T-helper 1 cell (primary cell): Measurements from ENCODE around the gene ZNF280A.
A peak's percentile ranks its signal among the peaks of the same experiment; 100 is the strongest.

Source experiments
- DNase-seq, 5 donors: peaks; one replicate each; pipeline ENCODE4 v3.0.0-alpha.2; 2012 to 2020
- total RNA-seq, 4 donors: gene quantifications; one replicate each; lab custom pipeline; 2026; lab: John Stamatoyannopoulos, UW

The ZNF280A gene, protein sequence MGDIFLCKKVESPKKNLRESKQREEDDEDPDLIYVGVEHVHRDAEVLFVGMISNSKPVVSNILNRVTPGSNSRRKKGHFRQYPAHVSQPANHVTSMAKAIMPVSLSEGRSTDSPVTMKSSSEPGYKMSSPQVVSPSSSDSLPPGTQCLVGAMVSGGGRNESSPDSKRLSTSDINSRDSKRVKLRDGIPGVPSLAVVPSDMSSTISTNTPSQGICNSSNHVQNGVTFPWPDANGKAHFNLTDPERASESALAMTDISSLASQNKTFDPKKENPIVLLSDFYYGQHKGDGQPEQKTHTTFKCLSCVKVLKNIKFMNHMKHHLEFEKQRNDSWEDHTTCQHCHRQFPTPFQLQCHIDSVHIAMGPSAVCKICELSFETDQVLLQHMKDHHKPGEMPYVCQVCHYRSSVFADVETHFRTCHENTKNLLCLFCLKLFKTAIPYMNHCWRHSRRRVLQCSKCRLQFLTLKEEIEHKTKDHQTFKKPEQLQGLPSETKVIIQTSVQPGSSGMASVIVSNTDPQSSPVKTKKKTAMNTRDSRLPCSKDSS
- total RNA-seq, result 0 reads per million in 4 donors

DNA sequence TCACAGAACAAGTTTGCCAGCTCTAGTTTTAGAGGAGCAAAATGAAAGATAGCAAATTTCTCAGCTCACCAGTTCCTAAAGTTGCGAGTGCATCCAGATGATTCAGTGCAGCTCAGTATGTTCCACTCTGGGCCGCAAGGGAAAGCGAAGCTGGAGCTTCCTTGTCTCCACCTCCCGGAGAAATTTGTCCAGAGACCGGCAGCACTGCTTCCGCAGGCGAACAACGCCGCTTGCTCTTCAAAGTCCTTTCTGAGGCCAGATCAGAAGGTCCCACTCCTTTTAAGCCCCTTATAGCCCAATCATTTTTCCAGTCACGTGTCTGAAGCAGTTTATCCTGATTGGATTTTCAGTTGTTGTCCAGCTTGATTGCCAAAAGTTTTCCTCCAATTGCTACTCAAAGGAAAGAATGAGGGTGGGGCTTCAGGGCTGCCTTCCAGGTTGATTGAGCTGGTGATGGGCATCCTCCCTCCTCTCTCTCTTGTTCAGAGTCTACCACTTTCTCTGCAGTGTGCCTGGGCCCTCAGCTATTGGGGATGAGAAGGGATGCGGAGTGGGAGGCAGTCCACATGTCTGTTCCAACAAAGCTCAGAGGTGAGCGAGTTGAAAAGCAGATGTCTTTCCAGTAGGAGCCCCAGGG lies at the start of gene ZNF280A:
TSS of gene ZNF280A (minus strand) at position 251 of the 637 bp plus-strand sequence. CDS start 4,640 bp downstream, outside the sequence.
- no peak for DNase-seq

DNA sequence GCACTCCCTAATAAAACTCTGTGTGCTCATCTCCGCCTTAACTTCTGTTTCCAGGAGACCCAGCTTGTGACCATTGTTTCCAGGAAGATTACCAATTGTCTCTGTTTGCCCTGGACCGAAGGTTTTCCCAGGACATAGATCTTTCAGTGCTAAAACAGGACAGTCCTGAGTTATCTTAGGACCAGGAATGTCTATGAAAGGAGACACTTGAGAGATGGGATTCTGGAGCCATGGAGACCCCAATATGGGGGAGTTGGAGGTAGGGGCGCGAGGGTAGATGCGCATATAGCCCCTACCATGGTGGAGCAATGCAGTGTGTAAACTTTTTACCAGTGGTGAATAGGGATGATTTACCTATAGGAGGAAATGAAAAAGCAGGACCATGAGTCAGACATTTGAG lies 49.1 kb upstream of the ZNF280A start:
- no peak for DNase-seq

DNA sequence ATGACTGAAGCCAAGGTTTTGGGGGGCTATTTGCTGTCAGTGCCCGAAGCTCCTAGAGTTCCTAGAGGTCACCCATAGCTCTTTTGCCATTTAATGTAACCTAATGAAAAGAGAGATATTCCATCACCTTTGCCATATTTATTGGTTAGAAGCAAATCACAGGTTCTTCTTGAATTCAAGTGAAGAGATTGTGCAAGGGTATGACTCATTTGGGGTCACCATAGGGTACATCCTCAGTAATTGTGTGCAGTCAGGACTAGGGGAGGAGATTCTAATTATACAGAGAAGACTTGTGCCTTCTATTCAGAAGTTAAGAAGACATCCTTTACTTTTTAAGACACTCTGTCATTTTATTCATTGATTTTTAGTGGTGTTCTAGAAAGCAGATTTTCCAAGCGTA lies 45.9 kb upstream of the ZNF280A start:
- no peak for DNase-seq

DNA sequence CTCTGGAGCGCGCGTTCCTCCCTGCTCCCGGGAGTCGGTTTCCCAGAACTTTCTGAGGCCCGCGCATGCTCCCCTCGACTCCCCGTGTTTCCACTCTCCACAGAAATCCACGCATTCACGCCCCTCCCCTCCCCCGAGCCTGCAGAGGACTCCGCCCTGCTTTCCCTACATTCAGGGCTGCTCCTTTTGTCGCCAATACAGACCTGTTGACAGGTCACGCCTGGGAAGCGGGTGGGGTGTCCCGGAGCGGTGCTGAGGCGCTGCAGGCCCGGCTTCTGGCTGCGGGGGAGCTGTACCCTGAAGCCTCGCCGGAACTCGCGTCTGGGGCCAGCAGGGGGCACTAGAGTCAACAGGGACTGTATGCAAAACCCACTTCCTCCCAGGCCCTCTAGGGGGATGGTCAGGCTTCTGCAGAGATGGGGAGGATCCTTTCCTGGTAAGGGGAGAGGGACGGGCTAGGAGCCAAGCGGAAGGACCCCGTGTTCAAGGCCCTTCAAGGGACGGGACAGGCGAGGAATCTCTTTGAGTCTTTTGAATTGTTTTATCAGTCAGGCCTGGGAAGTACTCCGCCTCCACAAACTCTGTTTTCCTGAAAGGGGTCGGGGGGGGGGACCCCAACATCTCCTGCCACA lies 39.0 kb upstream of the ZNF280A start, which contains the start of gene PRAME:
TSS of gene PRAME (minus strand) at position 294 of the 632 bp plus-strand sequence. CDS start 2,433 bp downstream, outside the sequence.
- peak; percentile 32 to 64 (median 40) for DNase-seq

DNA sequence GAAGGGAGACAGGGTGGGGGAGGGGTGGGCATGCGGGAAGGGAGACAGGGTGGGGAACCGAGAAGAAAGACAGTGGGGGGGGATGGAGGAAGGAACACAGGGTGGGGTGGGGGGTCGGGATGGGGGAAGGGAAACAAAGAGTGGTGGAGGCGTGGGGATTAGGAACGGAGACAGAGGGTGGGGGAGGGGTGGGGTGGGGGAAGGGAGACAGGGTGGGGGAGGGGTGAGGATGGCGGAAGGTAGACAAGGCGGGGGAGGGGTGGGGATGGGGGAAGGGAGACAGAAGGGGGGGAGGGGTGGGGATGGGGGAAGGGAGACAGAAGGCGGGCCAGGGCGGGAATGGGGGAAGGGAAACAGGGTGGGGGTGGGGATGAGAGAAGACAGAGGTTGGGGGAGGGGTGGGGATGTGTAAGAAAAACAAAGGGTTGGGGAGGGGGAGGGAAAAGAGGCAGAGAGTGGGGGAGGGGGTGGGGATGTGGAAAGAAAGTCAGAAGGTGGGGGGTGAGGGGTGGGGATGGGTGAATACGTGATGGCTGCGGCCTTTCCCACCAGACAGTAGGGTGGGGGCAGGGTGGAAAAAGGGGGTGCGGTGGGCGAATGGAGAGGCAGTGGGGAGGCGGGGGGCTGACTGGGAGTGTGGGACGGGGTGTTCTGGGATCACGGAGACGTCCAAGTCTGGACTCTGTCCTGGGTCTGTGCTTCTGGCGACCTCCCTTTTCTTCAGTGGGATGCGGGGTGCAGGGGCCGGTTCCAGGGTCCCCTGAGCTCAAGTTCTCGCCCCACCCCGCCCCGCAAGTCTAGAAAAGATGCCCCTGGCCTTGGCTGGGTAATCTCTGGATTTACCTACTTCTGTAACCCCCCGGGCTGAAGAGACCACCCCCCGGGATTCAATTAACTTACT lies 38.3 kb upstream of the ZNF280A start:
- no peak for DNase-seq

DNA sequence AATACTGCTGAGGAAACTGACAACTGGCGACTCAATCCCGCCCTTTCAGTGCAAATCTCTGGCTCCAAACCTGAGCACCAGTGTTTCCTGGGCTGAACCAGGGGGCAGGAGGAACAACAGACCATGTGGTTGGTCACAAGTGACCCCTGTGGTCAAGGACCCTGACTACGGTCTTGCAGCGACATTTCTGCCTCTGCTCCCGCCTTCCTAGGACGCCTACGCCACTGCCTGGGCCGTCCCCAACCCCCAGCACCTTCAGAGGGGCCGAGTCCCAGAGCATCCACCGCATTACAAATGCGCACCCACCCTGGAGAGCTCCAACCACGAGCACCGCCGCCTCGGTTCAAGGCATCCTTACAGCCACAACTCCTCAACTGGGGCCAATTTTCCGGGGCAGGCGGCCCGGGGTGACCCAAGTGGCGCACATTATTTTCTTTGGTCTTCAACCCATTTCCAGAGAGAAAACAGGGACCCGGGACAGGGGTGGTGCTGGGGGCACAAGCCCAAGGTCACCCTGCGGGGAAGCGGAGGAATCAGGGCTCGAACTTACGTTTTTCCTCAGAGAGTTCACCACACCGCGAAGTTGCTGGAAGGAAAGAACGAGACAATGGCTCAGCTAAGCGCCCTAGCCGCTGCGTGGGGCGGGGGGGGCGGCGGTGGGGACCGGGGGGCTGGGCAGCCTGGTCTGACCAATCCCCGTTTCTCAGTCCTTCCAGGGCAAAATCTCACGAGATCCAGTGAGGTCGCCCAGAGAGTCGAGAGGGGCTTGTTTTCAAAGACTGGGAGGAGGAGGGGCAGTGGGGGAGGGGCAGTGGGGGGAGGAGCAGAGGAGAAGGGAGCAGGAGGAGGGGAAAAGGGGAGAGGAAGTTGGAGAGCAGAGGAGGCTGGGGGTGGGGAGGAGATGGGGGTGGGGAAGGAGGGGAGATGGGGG lies 37.2 kb upstream of the ZNF280A start:
- no peak for DNase-seq

DNA sequence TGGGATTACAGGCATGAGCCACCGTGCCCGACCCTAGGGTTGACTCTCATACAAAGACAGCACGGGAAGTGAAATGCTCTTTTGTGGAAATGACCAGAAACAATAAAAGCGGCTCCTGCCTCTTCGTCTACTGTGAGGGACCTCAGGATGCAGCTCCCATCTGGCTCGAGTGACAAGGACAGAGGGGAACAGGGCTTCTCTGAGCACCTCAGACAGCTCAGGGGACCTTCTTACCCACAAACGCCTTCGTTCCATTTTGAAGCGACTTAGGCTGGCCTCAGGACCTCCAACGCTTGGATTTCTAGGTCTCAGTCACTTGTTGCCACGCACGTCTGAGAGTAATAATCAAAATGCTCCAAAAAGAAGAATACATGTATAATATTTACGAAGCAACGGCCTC lies 36.5 kb upstream of the ZNF280A start:
- DNase-seq, result no peak

DNA sequence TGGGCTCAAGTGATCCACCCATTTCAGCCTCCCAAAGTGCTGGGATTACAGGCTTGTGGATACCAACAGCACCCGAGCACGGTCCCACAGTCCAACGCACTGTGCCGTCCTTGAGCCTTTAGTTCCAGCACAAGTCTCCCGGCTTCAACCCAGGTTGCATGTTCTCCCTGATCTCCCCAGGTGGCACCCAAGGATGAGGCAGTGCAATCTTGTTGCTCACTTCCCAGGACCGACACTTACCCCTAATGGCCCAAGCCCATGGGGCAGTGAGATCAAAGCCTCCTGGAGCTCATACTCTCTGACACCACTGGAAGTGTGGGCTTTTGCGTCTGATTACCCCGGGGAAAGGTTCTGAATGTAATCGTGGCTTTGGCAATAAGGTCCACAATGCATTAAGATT lies 35.5 kb upstream of the ZNF280A start:
- DNase-seq, result no peak

DNA sequence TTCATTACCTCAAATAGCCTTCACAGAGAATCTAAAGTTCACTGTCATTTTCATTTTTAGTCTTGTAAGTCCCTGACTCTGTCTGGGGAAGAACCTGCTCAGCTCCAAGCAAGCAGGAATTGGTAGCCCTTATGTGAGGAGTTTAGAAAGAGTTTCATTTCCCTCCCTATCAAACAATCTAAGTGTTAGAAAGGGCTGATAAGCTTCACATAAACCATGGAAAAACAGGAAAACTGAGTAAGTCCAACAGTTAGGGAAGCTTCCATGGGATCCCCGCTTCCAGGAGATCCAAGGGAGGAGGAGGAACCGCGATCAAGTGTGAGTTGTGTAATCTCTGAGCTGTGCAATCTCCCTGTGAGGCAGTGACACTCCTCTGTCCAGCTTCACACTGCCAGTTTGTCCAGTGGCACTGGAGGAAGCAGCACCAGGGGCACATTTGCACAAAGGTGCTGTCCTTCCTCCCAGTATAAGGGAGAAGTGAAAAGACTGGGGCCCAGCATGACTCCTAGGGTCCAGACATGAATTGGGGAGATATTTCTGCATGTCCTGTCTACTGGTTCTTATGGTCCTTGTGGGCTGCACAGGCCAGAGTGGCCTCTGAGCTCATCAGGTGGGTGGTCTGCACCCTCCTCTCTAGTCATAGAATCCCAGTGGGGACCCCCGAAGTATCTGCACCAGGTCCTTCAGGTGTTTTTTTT lies 34.7 kb upstream of the ZNF280A start:
- DNase-seq, result no peak

DNA sequence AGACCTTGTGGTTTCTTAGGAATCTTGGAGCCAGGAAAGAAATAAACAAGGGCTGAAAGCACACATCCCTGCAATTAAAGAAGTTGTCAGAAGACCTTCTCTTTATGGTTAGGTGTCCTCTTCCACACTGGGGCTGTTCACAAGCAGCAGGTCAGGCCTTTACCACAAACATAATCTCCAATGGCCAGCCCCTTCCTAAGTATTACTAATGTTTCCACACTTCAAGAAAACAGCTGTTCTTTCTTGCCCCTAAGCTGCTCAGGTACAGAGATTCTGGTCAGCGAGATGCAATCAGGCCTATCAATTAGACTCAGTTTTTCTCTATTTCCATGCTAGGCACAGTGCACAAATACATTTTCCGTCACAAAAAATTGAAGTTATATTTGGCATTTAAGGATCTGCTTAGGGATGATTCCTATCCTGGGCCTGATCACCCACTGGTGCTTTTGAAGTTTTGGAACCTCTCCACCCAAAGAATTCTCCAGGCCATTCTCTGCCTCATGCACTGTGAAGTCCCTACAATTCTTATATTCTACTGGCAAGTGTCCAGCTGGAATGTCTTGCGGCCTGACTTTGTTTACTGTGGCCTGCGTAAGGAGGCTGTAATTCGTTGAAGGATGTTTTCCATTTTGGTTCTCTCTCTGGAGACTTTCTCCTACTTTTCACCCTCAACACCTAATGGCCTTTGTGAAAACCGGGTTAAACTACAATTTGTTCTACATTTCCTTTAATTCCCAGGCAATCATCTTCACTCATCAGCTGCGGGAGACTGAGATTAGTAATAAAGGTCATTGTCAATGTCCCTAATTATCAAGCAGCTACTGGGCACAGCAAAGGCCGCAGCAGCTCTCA lies 33.9 kb upstream of the ZNF280A start:
- no peak for DNase-seq

DNA sequence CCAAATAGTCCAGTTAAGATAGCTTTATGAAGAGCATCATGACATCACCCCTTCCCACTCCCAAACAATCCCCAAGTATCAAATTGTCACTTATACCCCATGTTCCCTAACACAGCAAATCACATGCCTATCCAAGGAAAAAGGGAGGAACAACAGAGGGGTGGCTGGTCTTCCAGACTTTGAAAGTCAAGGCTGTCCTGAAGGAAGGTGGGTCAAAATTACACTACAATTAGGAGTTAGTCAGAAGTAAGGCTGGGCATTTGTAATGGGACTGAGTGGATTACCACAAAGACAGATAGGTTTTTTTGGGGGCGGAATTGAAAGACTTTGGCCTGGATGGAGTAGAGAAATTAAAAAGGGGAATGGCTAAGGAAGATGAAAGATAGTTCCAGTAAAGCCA lies 33.1 kb upstream of the ZNF280A start:
- no peak for DNase-seq

DNA sequence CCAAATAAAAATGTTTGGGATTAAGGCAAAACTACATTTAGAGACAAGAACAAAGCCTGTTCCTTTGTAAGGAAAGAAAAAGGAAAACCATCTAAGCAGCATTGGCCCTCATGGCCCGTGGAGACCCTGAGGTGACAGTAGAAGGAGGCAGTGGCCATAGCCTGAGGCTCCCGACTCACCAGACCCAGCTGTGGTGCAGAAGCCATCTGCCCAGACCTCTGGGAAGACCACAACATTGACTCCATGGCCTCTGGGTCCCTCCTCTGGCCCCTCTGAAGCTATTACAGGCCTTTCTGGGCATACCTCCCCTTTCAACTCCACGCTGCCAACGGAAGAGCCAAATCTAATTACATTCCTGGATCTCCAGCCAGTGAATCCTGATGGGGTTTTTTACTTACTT lies 32.6 kb upstream of the ZNF280A start:
- DNase-seq, result no peak

DNA sequence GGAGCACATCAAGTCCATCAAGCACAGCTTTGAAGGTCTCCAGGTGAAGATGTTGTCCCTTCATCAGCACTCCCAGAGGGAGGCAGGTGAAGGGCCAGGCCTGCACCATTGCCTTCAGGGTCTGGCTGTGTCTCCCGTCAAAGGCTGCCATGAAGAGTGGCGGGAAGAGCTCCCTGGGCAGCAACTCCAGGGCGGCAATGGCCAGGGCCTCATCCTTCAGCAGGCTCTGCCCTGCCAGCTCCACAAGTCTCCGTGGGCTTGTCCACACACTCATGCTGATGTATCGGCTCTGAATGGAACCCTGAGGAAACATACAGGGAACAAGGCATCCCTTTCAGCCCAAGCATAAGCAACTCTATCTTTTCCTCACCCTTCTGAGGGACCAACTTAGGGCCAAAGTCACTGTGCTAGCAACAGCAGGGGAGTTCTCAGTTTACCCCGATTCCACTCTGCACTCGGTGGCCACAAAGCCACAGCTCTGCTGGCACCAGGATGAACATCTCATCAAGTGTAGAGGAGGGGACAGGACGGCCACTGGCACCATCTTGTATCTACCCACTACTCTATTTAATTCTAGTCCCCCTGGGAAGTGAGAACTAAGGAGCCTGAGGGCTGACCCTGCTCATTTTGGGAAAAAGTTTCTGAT lies 30.8 kb upstream of the ZNF280A start:
- DNase-seq, result no peak

DNA sequence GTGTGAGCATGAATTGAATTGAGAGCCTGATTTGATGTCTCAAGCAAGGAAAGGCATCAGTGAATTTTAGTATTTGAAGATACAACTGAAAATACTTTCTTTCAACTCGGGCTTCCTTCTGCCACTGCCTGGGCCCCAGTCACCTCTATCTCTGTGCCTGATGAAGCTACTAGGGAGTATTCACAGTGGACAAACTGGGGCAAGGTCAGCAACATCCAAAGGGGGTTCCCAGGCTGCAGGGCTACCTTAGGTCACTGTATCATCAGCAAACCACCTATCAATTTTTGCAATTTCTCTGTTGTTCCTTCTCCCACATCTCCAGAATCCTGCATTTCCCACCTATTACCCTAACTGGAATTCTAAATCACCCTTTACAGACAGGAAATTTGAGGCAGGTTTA lies 28.8 kb upstream of the ZNF280A start:
- DNase-seq, result no peak

DNA sequence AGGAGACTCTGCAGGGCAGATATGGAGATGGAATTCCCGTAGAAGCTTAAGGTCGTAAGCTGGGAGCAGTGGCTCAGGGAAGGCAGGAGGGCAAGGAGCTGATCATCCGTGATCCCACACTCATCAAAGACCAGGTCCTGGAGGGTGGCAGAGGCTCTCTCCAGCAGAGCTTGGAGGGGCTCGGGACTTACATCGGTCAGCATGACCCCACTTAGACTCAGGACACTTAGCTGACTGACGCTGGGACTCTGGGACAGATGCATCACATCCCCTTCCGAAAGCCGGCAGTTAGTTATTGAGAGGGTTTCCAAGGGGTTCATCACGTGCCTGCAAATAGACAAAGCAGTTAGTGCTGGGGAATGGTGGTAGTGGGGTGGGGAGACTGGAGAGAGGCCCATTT lies 28.2 kb upstream of the ZNF280A start:
- DNase-seq, result no peak

DNA sequence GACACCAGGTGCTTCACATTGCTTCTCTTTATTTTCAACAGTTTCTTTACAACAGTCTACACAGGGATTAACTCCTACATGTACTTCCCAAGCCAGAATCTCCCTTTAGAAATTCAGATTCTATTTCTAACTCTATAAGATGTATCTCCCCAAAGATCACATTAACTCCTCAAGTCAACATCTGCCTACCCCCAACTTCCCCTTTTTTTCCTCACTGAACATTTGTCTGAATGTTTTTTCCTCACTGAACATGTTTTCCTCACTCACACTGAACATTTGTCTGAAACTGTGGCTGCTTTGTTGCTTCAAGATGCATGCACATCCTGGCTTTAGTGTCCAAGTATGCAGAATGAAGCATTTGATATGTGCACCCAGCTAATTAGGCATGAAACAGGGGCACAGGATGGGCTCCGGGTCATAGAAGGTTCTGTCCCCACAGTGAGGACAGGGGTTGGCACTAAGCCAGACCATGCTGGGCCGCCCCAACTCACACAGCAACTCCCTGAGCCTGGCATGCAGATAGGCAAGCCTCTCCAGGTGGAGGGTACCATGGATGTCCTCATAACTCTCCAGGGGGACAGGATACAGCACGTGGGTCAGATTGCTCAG lies 27.7 kb upstream of the ZNF280A start:
- DNase-seq, result no peak

DNA sequence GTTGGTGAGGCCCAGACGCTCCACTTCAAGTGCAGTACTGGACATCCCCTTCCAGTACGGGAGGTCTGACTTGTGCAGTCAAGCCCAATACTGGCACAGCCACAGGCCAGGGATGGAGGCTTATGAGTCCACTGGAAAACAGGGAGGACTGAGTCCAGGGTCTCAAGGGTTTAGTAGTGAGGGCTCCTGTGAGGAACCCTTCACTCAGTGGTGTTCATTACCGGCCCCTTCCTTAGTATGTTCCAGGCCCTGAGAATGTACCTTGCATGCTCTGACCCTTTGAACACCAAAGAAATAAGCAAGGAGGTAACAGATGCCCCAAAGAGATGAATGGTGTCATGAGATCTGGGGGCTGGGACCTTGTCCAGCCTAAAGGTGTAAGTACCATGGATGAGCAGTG lies 27.2 kb upstream of the ZNF280A start:
- no peak for DNase-seq

DNA sequence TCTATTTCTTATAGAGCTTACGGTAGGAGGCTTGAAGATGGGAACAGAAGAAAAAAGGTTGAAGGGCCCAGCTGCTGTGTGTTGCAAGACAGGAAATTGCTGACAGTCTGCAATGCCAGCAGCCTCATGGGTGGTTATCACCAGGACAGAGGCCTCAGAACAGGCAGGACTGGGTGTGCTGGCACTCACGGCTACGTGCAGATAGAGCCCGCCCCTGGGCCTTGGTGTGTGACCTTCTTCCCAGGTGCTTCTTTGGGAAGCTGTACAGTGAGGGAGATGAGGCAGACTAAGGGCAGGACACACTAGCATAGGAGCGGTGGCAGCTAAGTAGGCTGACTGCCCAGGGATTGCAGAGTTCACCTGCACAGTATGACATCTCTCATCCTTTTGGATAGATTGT lies 26.4 kb upstream of the ZNF280A start:
- DNase-seq, result no peak

DNA sequence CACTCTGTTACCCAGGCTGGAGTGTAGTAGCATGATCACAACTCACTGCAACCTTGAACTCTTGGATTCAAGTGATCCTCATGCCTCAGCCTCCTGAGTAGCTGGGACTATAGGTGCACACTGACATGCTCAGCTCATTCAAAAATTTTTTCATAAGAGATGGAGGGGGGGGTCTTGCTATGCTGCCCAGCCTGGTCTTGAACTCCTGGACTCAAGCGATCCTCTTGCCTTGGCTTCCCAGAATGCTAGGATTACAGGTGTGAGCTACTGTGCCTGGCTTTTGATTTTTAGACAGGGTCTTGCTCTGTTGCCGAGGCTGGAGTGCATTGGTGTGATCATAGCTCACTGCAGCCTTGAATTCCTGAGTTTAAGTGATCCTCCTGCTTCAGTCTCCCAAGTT lies 25.0 kb upstream of the ZNF280A start:
- DNase-seq, result no peak
